Measurements from ENCODE around the gene GDF2.

The GDF2 gene

DNA sequence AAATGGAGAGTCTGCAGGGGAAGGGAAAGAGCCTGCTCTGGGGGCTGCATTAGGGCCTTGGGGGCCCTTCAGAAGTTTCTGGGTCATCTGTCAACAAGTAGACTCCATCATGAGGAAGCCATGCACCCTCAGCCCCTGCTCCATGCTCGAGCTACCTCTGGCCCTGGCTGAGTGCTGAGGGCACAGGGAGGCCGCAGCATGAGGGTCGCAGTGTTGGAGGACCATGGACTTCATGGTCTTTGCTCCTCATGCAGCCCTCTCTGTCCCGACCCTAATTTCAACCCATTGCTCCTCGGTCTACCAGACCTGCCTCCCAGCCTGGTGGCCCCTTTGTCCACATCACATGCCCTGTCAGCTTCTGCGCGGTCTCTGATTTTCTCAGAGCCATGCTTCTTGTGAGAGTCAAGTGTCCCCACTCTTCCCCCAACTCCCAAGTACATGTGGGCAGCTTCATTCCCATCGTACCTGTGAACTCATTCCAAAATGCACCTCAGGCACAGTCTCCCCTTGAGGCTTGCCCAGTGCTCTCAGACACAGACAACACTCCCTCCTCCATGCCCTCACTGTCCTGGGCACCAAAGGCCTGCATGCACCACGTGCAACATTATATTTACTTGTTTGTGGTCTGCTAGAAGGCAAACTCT lies 47.1 kb downstream of the GDF2 start:
- no peak for DNase-seq (ENCODE audit: extremely low read depth, low read depth)
- TF ChIP-seq, protein P1, sequence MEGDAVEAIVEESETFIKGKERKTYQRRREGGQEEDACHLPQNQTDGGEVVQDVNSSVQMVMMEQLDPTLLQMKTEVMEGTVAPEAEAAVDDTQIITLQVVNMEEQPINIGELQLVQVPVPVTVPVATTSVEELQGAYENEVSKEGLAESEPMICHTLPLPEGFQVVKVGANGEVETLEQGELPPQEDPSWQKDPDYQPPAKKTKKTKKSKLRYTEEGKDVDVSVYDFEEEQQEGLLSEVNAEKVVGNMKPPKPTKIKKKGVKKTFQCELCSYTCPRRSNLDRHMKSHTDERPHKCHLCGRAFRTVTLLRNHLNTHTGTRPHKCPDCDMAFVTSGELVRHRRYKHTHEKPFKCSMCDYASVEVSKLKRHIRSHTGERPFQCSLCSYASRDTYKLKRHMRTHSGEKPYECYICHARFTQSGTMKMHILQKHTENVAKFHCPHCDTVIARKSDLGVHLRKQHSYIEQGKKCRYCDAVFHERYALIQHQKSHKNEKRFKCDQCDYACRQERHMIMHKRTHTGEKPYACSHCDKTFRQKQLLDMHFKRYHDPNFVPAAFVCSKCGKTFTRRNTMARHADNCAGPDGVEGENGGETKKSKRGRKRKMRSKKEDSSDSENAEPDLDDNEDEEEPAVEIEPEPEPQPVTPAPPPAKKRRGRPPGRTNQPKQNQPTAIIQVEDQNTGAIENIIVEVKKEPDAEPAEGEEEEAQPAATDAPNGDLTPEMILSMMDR (IDR thresholded peaks at IDR 0.05; ENCODE audit: low read depth, low read length) = no peak

DNA sequence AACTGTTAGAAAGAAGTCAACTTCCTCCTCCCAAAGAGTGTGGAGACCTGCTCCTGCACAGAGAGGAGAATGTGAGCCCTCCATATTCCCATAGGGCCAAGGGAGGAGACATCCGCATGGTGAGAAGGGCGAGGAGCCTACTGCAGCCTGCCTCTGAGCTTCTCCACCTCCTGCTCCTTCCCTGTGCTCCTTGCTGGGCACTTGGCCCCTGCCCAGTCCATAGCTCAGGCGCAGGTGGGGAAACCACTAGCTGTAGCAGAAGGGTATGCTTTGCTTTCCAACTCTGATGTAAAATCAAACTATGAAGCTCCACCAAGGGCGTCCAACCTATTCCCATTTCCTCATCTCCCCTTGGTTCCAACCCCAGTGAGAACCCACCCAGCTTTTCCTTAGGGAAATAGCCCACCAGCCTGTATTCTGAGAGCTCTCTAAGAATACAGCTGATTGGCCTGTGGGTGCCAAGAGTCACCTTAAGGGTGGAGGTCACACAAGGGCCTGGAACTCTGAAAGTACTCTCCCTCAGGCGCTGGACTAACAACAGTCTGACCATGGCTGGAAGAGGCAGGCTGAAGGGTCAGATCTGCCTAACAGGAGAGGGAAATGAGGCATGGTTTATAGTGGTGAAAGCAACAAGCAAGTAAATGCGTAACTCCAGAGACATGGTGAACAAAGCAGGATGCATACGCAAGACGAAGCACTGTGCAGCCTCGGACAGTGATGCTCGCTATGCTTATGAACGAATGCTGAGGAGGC lies 47.9 kb downstream of the GDF2 start:
- TF ChIP-seq, protein P1 (IDR thresholded peaks at IDR 0.05; ENCODE audit: low read depth, low read length) = no peak
- no peak for DNase-seq (ENCODE audit: extremely low read depth, low read depth)

- TF ChIP-seq, protein P1 (IDR thresholded peaks at IDR 0.05; ENCODE audit: low read depth, low read length) = no peak
- no peak for DNase-seq (ENCODE audit: extremely low read depth, low read depth)
Observed at GRCh38 chr10:47370878-47371277, 48.6 kb downstream of the GDF2 start.

GRCh38 chr10:47371629-47372485 lies 49.6 kb downstream of the GDF2 start:
- TF ChIP-seq, protein P1 (IDR thresholded peaks at IDR 0.05; ENCODE audit: low read depth, low read length) = no peak
- no peak for DNase-seq (ENCODE audit: extremely low read depth, low read depth)

DNA sequence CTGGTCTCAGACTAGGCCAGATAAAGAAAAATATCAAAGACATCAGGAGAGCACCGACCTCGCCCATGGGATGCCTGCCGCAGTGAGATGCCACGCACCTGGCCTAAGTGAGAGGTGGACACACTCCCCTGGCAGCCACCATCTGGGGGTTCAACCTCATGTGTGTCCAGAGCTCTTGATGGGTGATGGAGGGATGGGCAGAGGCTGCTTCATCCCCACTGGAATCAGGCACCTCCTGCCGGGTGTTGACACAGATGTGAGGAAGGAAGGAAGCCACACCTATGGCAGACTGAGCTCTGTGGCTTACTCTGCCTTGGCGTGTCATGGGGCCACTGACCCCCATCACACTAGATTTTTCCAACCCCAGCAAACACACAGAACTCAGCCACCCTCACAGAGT lies 50.5 kb downstream of the GDF2 start:
- DNase-seq (ENCODE audit: extremely low read depth, low read depth) = no peak
- TF ChIP-seq, protein P1 (IDR thresholded peaks at IDR 0.05; ENCODE audit: low read depth, low read length) = no peak

DNA sequence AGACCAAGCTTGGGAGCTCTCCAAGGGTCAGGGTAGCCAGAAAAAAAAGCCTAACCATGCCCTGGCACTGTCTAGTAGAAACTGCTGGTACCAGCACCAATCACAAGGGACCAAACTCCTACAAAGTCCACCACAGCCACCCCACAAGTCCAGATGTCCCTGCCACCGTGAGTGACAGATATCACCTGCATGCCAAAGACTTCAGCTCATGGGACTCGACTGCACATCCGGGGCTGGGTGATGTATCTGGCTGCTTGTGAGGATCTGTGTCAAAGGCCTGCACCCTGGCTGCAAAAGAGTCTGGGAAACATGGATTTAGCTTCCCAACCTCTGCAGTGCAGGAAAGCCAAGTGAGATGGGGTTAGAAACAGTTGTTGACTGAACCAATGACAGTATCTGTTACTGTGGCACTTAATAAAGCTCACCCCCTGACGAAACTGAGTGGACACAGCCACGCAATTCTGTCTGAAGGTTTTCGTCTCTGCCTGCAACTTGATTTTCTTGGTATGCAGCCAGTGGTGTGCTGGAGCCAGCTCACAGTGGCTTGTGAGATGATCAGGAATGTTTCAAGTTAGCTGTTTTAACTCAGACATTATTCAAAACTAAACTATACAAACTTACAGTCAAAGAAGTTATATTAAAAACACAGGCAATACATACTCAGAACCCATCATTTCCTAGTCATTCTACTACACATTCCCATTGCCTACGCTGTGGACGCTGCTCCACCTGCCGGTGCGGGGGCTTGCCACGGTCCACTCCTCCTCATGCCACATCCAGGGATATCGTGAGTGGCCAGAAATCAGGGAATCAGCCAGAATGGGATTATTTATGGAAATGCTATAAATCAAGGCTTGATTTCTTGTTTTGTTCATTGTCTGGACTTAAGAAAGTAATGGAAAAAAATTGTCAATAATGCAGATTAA lies 52.6 kb downstream of the GDF2 start:
- TF ChIP-seq, protein P1 (IDR thresholded peaks at IDR 0.05; ENCODE audit: low read depth, low read length) = peak; percentile 10; the same call in 1 of the 2 replicates
- DNase-seq (ENCODE audit: extremely low read depth, low read depth) = peak; percentile 25
